A673 (cell line): ENCODE data around the gene NRF1.

Source experiments
- CTCF ChIP-seq: fragments of 300-800, 200-600 bp; sonication (generic); conservative IDR thresholded peaks from 2 replicates; pipeline ENCODE4 v1.5.1; 2017; ENCODE audit warnings: low read depth, mild to moderate bottlenecking, antibody characterized with exemption, low read length, moderate library complexity, mixed read lengths
- EZH2 ChIP-seq: fragments of 200-600 bp; sonication (generic); IDR thresholded peaks from 2 replicates; pipeline ENCODE4 v1.6.1; 2017; ENCODE audit warnings: borderline replicate concordance, low read depth, mild to moderate bottlenecking, mixed read lengths, antibody characterized with exemption, low read length; ENCODE audit not compliant: poor library complexity, severe bottlenecking

DNA sequence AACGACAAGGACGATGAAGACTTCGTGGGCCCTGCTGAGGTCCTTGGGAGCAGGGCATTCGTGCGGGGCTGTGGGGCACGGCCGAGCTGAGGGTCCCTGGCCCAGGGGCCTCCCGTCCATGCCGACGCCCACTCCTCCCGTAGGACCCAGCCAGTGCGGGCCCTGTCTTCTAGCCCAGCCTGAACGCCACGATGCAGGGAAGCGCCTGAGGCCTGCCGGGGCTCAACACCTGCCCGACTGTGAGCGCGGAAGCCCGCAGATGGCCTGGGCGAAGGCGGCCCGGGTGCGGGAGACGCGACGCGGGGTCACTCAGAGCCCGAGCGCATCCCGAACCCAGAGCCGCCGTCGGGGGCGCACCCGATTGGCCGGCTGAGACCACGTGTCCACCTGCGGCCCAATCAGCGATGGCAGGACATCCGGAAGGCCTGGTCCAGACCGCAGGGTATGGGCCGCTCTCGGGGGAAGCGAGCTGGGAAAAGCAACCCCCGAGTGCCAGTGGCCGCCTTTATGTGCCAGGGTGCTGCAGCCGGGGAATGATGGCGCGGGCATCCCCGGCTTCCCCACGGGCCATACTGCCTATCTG is 151.0 kb downstream of the NRF1 start:
- TF ChIP-seq CTCF (no peak), EZH2 (no peak)
